ENCODE measurements around the gene AGAP1.

Gene AGAP1

DNA sequence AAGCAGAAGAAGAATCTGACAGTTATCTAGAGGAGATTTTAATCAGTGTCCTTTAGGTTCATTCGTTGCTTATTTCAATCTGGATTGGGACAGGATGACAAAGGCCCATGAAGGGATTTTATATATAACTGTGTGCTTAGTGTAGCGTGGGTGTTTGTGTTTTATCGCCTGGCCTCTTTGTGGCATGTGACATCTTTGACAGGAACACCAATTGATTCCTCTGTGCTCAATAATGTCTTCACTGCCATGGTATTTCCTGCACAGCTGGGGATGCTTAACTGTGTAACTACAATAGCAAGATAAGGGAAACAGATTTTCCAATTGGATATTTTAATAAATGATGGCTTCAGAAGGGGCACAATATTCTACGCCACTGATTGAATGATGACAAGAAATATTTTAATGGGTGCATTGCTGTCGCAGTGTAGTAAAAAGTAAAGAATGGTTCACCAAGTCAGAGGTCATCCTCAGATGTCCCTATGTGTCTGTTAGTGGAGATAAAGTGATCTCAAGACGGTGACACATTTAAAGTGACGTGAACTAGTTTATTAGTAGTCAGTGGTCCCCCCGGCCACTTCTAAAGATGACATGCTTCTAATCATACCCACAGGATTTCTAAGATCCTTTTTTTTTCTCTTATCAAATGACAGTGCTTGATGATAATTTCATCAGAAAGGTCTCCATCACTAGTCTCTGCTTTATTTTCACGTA, 160.4 kb downstream of the AGAP1 start:
- Histone ChIP-seq H3K4me1 (ENCODE audit: control insufficient read depth, insufficient read depth, low read length) (peaks cover 14% of the 10 kb centered on the region), H3K4me2 (ENCODE audit: low read length) (peak overlapping the region; percentile 58), H3K4me3 (ENCODE audit: low read length) (no peak overlapping the region), H3K9me3 (replicated peaks; ENCODE audit: low read length) (no peaks in the 10 kb centered on the region), H3K27me3 (ENCODE audit: control insufficient read depth, insufficient read depth, low read length) (no peaks in the 10 kb centered on the region), H3K36me3 (ENCODE audit: insufficient read depth, low read length) (no peaks in the 10 kb centered on the region), H3K9ac (ENCODE audit: low read depth, low read length) (no peak overlapping the region)

- Histone ChIP-seq H3K4me2 (ENCODE audit: low read length) (no peak overlapping the region), H3K9ac (ENCODE audit: low read depth, low read length) (no peak overlapping the region), H3K27me3 (ENCODE audit: control insufficient read depth, insufficient read depth, low read length) (no peaks in the 10 kb centered on the region), H3K4me3 (ENCODE audit: low read length) (no peak overlapping the region), H3K4me1 (ENCODE audit: control insufficient read depth, insufficient read depth, low read length) (peaks cover 28% of the 10 kb centered on the region), H3K9me3 (replicated peaks; ENCODE audit: low read length) (no peaks in the 10 kb centered on the region), H3K36me3 (ENCODE audit: insufficient read depth, low read length) (no peaks in the 10 kb centered on the region)
These were observed 164.7 kb downstream of the AGAP1 start for GRCh38 chr2:235658351-235659174.

GRCh38 chr2:235659767-235660322, 166.0 kb downstream of the AGAP1 start:
- H3K9me3 ChIP-seq (replicated peaks; ENCODE audit: low read length), result no peaks in the 10 kb centered on the region
- H3K9ac ChIP-seq (ENCODE audit: low read depth, low read length), result peak overlapping the region; percentile 9
- peak overlapping the region; percentile 70 for H3K4me2 ChIP-seq (ENCODE audit: low read length)
- H3K27me3 ChIP-seq (ENCODE audit: control insufficient read depth, insufficient read depth, low read length), result no peaks in the 10 kb centered on the region
- H3K4me1 ChIP-seq (ENCODE audit: control insufficient read depth, insufficient read depth, low read length), result peaks cover 19% of the 10 kb centered on the region
- H3K4me3 ChIP-seq (ENCODE audit: low read length), result peak overlapping the region; percentile 46
- no peaks in the 10 kb centered on the region for H3K36me3 ChIP-seq (ENCODE audit: insufficient read depth, low read length)

DNA sequence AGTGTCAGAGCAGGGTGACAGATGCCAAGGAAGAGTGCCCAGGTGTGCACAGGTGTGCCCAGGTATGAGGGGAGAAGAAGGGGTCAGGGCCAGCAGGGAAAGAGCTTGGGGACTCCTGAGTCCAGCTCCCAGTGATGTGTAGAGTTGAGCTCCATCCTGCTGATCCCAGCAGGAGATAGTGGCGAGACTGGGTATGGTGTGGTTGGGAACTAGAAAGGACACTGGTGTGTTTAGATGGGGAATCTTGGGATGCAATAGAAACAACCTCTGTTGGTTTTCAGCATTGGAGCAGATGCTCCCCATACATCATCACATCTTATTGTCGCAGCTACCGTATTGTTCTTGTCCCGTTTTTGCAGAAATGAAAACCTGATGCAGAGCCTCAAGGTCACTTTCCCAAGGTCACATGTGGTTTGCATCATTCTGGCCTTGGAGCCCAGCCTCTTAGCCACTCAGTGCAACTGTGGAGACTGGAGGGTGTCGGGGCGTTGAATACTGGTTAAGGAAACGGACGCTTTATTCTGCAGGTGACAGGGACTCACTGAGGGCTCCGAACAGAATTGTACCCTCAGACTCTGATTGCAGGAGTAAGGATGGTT, 166.7 kb downstream of the AGAP1 start:
- Histone ChIP-seq H3K4me1 (ENCODE audit: control insufficient read depth, insufficient read depth, low read length) (peaks cover 21% of the 10 kb centered on the region), H3K9ac (ENCODE audit: low read depth, low read length) (no peak overlapping the region), H3K27me3 (ENCODE audit: control insufficient read depth, insufficient read depth, low read length) (no peaks in the 10 kb centered on the region)

GRCh38 chr2:235661167-235661937, 167.5 kb downstream of the AGAP1 start:
- Histone ChIP-seq H3K4me3 (ENCODE audit: low read length) (no peak overlapping the region), H3K4me1 (ENCODE audit: control insufficient read depth, insufficient read depth, low read length) (peaks cover 28% of the 10 kb centered on the region)

More for the DNA sequence above, 166.7 kb downstream of the AGAP1 start:
- Histone ChIP-seq H3K4me2 (ENCODE audit: low read length) (peak overlapping the region; percentile 70), H3K9me3 (replicated peaks; ENCODE audit: low read length) (no peaks in the 10 kb centered on the region), H3K4me3 (ENCODE audit: low read length) (peak overlapping the region; percentile 46), H3K36me3 (ENCODE audit: insufficient read depth, low read length) (no peaks in the 10 kb centered on the region)

GRCh38 chr2:235661952-235662351, 168.1 kb downstream of the AGAP1 start:
- Histone ChIP-seq H3K27me3 (ENCODE audit: control insufficient read depth, insufficient read depth, low read length) (no peaks in the 10 kb centered on the region), H3K4me3 (ENCODE audit: low read length) (no peak overlapping the region), H3K4me1 (ENCODE audit: control insufficient read depth, insufficient read depth, low read length) (peaks cover 29% of the 10 kb centered on the region)

More at GRCh38 chr2:235661167-235661937, 167.5 kb downstream of the AGAP1 start:
- no peak overlapping the region for H3K9ac ChIP-seq (ENCODE audit: low read depth, low read length)
- no peaks in the 10 kb centered on the region for H3K36me3 ChIP-seq (ENCODE audit: insufficient read depth, low read length)
- H3K4me2 ChIP-seq (ENCODE audit: low read length), result no peak overlapping the region
- H3K27me3 ChIP-seq (ENCODE audit: control insufficient read depth, insufficient read depth, low read length), result no peaks in the 10 kb centered on the region
- H3K9me3 ChIP-seq (replicated peaks; ENCODE audit: low read length), result no peaks in the 10 kb centered on the region

GRCh38 chr2:235663875-235664274, 170.0 kb downstream of the AGAP1 start:
- no peak overlapping the region for H3K4me2 ChIP-seq (ENCODE audit: low read length)

More at GRCh38 chr2:235661952-235662351, 168.1 kb downstream of the AGAP1 start:
- H3K36me3 ChIP-seq (ENCODE audit: insufficient read depth, low read length), result no peaks in the 10 kb centered on the region
- no peak overlapping the region for H3K4me2 ChIP-seq (ENCODE audit: low read length)
- H3K9me3 ChIP-seq (replicated peaks; ENCODE audit: low read length), result no peaks in the 10 kb centered on the region
- no peak overlapping the region for H3K9ac ChIP-seq (ENCODE audit: low read depth, low read length)

DNA sequence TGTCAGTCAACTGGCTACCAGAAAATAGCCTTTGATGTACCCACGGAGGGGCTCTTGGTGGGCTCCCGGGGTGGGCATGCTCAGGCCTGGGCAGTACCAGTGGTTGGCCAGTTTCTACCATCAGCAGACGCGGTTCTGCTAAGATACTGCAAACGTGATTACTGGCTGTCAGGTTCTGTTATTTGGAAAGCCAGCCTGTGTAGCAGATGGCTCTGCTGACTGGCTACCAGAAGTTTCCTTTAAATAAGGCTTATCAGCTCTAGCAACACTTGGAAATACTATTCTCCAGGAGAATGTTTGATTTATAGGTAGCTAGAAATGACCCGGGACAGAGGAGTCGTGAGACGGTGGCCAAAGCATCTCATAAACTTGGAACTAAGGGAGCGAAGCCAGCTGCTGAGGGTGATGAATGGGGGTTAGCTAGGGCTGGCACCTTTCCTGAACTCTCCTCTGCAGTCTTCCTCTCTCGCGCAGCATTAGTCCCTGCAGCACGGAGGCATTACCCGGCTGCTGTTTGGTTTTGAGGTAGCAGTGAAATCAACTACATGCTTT, 171.9 kb downstream of the AGAP1 start:
- peaks cover 19% of the 10 kb centered on the region for H3K4me1 ChIP-seq (ENCODE audit: control insufficient read depth, insufficient read depth, low read length)
- no peaks in the 10 kb centered on the region for H3K27me3 ChIP-seq (ENCODE audit: control insufficient read depth, insufficient read depth, low read length)
- H3K36me3 ChIP-seq (ENCODE audit: insufficient read depth, low read length), result no peaks in the 10 kb centered on the region
- H3K9ac ChIP-seq (ENCODE audit: low read depth, low read length), result no peak overlapping the region
- H3K4me2 ChIP-seq (ENCODE audit: low read length), result peak overlapping the region; percentile 75
- H3K9me3 ChIP-seq (replicated peaks; ENCODE audit: low read length), result no peaks in the 10 kb centered on the region
- H3K4me3 ChIP-seq (ENCODE audit: low read length), result peak overlapping the region; percentile 32

More at GRCh38 chr2:235663875-235664274, 170.0 kb downstream of the AGAP1 start:
- no peak overlapping the region for H3K9ac ChIP-seq (ENCODE audit: low read depth, low read length)
- no peak overlapping the region for H3K4me3 ChIP-seq (ENCODE audit: low read length)
- H3K36me3 ChIP-seq (ENCODE audit: insufficient read depth, low read length), result no peaks in the 10 kb centered on the region
- H3K4me1 ChIP-seq (ENCODE audit: control insufficient read depth, insufficient read depth, low read length), result peaks cover 29% of the 10 kb centered on the region
- no peaks in the 10 kb centered on the region for H3K9me3 ChIP-seq (replicated peaks; ENCODE audit: low read length)
- no peaks in the 10 kb centered on the region for H3K27me3 ChIP-seq (ENCODE audit: control insufficient read depth, insufficient read depth, low read length)

DNA sequence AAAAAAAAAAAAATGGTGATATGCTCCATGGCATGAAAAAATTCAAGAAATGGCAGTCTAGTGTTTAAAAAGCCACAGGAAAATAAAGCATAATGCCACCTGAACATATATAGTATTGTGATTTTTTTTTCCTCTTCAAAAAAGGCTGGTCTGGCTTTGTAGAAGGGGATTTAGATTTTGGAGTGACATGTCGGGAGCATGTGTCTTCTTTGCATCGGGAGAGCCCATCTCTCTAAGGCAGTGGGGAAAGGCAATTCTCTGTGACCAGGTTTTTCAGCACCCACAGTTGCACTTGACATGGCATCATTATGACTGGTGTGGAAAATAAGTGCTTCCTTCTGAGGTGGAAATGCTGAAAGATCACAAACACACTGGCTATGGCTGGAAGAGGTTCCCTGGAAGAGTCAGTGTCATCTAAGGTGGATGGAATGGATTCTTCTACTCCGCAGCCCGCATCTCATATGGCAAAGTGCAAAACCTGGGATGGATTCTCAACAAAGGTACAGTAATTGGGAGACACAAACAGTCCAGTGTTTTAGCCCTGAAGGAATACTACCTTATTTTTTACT, 172.5 kb downstream of the AGAP1 start:
- Histone ChIP-seq H3K27me3 (ENCODE audit: control insufficient read depth, insufficient read depth, low read length) (no peaks in the 10 kb centered on the region), H3K9ac (ENCODE audit: low read depth, low read length) (no peak overlapping the region), H3K36me3 (ENCODE audit: insufficient read depth, low read length) (no peaks in the 10 kb centered on the region), H3K4me1 (ENCODE audit: control insufficient read depth, insufficient read depth, low read length) (peaks cover 24% of the 10 kb centered on the region), H3K4me3 (ENCODE audit: low read length) (peak overlapping the region; percentile 32), H3K9me3 (replicated peaks; ENCODE audit: low read length) (no peaks in the 10 kb centered on the region), H3K4me2 (ENCODE audit: low read length) (peak overlapping the region; percentile 75)

- H3K4me3 ChIP-seq (ENCODE audit: low read length), result no peak overlapping the region
- H3K4me2 ChIP-seq (ENCODE audit: low read length), result peak overlapping the region; percentile 55
- no peaks in the 10 kb centered on the region for H3K27me3 ChIP-seq (ENCODE audit: control insufficient read depth, insufficient read depth, low read length)
These were observed 174.9 kb downstream of the AGAP1 start for GRCh38 chr2:235668782-235669181.

More at GRCh38 chr2:235668782-235669181, 174.9 kb downstream of the AGAP1 start:
- Histone ChIP-seq H3K9ac (ENCODE audit: low read depth, low read length) (no peak overlapping the region), H3K9me3 (replicated peaks; ENCODE audit: low read length) (no peaks in the 10 kb centered on the region), H3K4me1 (ENCODE audit: control insufficient read depth, insufficient read depth, low read length) (peaks cover 37% of the 10 kb centered on the region), H3K36me3 (ENCODE audit: insufficient read depth, low read length) (no peaks in the 10 kb centered on the region)
